SK-N-SH (cell line): ENCODE data around the gene CARD8. TPM values are rescaled to one million over a fixed set of nuclear protein-coding genes. Genes with fewer than 3 reads are reported as not detected.

Source experiments
- CTCF ChIA-PET: fragments of 300-600, 350-600 bp; formaldehyde crosslinking; extraction: SDS; loops from one replicate; lab custom pipeline; 2021; lab: Yijun Ruan, JAX
- POLR2A ChIA-PET: fragments of 350-600 bp; sonication (Branson Sonifier 250); formaldehyde crosslinking; extraction: SDS; loops from one replicate; lab custom pipeline; 2020; ENCODE audit warnings: antibody characterized with exemption, inconsistent platforms; lab: Yijun Ruan, JAX
- DNase-seq: peaks from one replicate; pipeline ENCODE4 v3.0.0; 2012
- H2AFZ ChIP-seq: fragments of 200-600 bp; sonication (generic); 2 replicates; pipeline ENCODE4 v1.8.1; 2016; ENCODE audit warnings: antibody characterized with exemption, mild to moderate bottlenecking, low read depth
- H3F3A ChIP-seq: fragments of 200-600 bp; sonication (generic); replicated peaks from 2 replicates; pipeline ENCODE3; 2016; ENCODE audit warnings: antibody characterized with exemption, mild to moderate bottlenecking; ENCODE audit not compliant: insufficient read depth
- H3K27ac ChIP-seq, 2 experiments: fragments of 200-500 bp in 1 of 2; fragments of 200-600 bp in 1 of 2; sonication (Bioruptor generic) in 1 of 2; sonication (generic), shearing (Covaris generic) in 1 of 2; 2 replicates each; pipeline versions ENCODE4 v1.5.1 to v1.6.1; 2014 to 2016; ENCODE audit warnings: low read depth in 2 of 2, inconsistent platforms in 1 of 2, low read length in 1 of 2, mild to moderate bottlenecking in 1 of 2, mixed read lengths in 1 of 2
- H3K27me3 ChIP-seq: fragments of 200-600 bp; sonication (generic), shearing (Covaris generic); 2 replicates; pipeline ENCODE4 v1.6.1; 2016; ENCODE audit warnings: mixed run types; ENCODE audit not compliant: insufficient read depth
- H3K36me3 ChIP-seq, 2 experiments: fragments of 200-500 bp in 1 of 2; fragments of 200-600 bp in 1 of 2; sonication (Bioruptor generic) in 1 of 2; sonication (generic) in 1 of 2; replicated peaks in 1 of 2; 2 replicates each; pipeline versions ENCODE3 to v1.5.1; 2014 to 2016; ENCODE audit warnings: low read length in 1 of 2, mild to moderate bottlenecking in 1 of 2; ENCODE audit not compliant: insufficient read depth in 2 of 2, control insufficient read depth in 1 of 2
- H3K4me1 ChIP-seq, 2 experiments: fragments of 200-500 bp in 1 of 2; fragments of 200-600 bp in 1 of 2; sonication (Bioruptor generic) in 1 of 2; sonication (generic), shearing (Covaris generic) in 1 of 2; 2 replicates each; pipeline versions ENCODE4 v1.5.1 to v1.6.1; 2014 to 2016; ENCODE audit warnings: low read depth in 1 of 2, low read length in 1 of 2, mixed run types in 1 of 2; ENCODE audit not compliant: insufficient read depth in 2 of 2, control insufficient read depth in 1 of 2
- H3K4me2 ChIP-seq: fragments of 200-600 bp; sonication (generic), shearing (Covaris generic); 2 replicates; pipeline ENCODE4 v1.6.1; 2017; ENCODE audit warnings: mixed run types
- H3K4me3 ChIP-seq, 2 experiments: fragments of 200-500 bp in 1 of 2; fragments of 200-600 bp in 1 of 2; sonication (Bioruptor generic) in 1 of 2; sonication (generic), shearing (Covaris generic) in 1 of 2; 2 replicates each; pipeline versions ENCODE4 v1.5.1 to v1.8.1; 2014 to 2016; ENCODE audit warnings: low read depth in 2 of 2, inconsistent platforms in 1 of 2, low read length in 1 of 2, mild to moderate bottlenecking in 1 of 2, mixed read lengths in 1 of 2, moderate library complexity in 1 of 2
- H3K79me2 ChIP-seq: fragments of 200-600 bp; sonication (generic); 2 replicates; pipeline ENCODE4 v1.8.1; 2017; ENCODE audit warnings: mild to moderate bottlenecking; ENCODE audit not compliant: insufficient read depth
- H3K9ac ChIP-seq: fragments of 200-600 bp; sonication (generic); 2 replicates; pipeline ENCODE4 v1.6.1; 2017; ENCODE audit warnings: mixed run types
- H3K9me2 ChIP-seq: fragments of 200-600 bp; sonication (generic); 2 replicates; pipeline ENCODE4 v1.6.1; 2017; ENCODE audit warnings: mixed run types
- H3K9me3 ChIP-seq: fragments of 200-600 bp; sonication (generic); 2 replicates; pipeline ENCODE4 v1.6.1; 2017; ENCODE audit warnings: mixed run types, mild to moderate bottlenecking, moderate library complexity
- H4K20me1 ChIP-seq: fragments of 200-600 bp; sonication (generic); 2 replicates; pipeline ENCODE4 v1.6.1; 2017; ENCODE audit warnings: mild to moderate bottlenecking, mixed run types; ENCODE audit not compliant: insufficient read depth
- CHD2 ChIP-seq: fragments of 150-350 bp; IDR thresholded peaks from 2 replicates; pipeline ENCODE4 v1.6.1; 2018; ENCODE audit warnings: low read length; ENCODE audit not compliant: partially characterized antibody
- EZH2phosphoT487 ChIP-seq: fragments of 200-600 bp; sonication (generic); IDR thresholded peaks from 2 replicates; pipeline ENCODE4 v1.6.1; 2017; ENCODE audit warnings: low read depth, mixed run types, mild to moderate bottlenecking, antibody characterized with exemption, moderate library complexity, borderline replicate concordance
- FOSL2 ChIP-seq: IDR thresholded peaks from 2 replicates; pipeline ENCODE4 v1.4.0; 2012; ENCODE audit warnings: low read depth, mild to moderate bottlenecking, moderate library complexity, borderline replicate concordance
- GABPA ChIP-seq: IDR thresholded peaks from 2 replicates; pipeline ENCODE4 v1.4.0; 2012; ENCODE audit warnings: low read depth, mild to moderate bottlenecking
- GATA2 ChIP-seq: sonication (generic); formaldehyde crosslinking; IDR thresholded peaks from 2 replicates; pipeline ENCODE4 v1.5.0; 2020; ENCODE audit warnings: mild to moderate bottlenecking, missing genetic modification reagents
- MAX ChIP-seq: IDR thresholded peaks from 2 replicates; pipeline ENCODE4 v1.4.0; 2012; ENCODE audit warnings: low read depth
- MEF2A ChIP-seq: IDR thresholded peaks from 2 replicates; pipeline ENCODE4 v1.4.0; 2012; ENCODE audit warnings: low read depth, borderline replicate concordance
- MXI1 ChIP-seq: IDR thresholded peaks from 2 replicates; pipeline ENCODE4 v1.6.1; 2012; ENCODE audit warnings: mild to moderate bottlenecking, low read depth, low read length, improper control_type of control experiment
- NRF1 ChIP-seq: IDR thresholded peaks from 2 replicates; pipeline ENCODE4 v1.6.1; 2012; ENCODE audit warnings: low read depth, mild to moderate bottlenecking, low read length
- POLR2AphosphoS5 ChIP-seq: IDR thresholded peaks from 2 replicates; pipeline ENCODE4 v1.6.1; 2012; ENCODE audit warnings: low read depth, low read length
- RAD21 ChIP-seq: IDR thresholded peaks from 2 replicates; pipeline ENCODE4 v1.6.1; 2012; ENCODE audit warnings: mild to moderate bottlenecking, low read length
- RCOR1 ChIP-seq: fragments of 150-350 bp; IDR thresholded peaks from 2 replicates; pipeline ENCODE4 v1.6.1; 2017; ENCODE audit warnings: antibody characterized with exemption, low read length
- RFX5 ChIP-seq: IDR thresholded peaks from 2 replicates; pipeline ENCODE4 v1.6.1; 2012; ENCODE audit warnings: mild to moderate bottlenecking, improper control_type of control experiment, low read length
- SIN3A ChIP-seq: IDR thresholded peaks from 2 replicates; pipeline ENCODE4 v1.6.1; 2012; ENCODE audit warnings: low read depth, mild to moderate bottlenecking, low read length, moderate library complexity, borderline replicate concordance
- SMC3 ChIP-seq: IDR thresholded peaks from 2 replicates; pipeline ENCODE4 v1.6.1; 2012; ENCODE audit warnings: low read depth, low read length, improper control_type of control experiment
- TAF1 ChIP-seq: IDR thresholded peaks from 2 replicates; pipeline ENCODE4 v1.6.1; 2012; ENCODE audit warnings: low read depth, mild to moderate bottlenecking, low read length, moderate library complexity, borderline replicate concordance
- TCF12 ChIP-seq: IDR thresholded peaks from 2 replicates; pipeline ENCODE4 v1.4.0; 2012
- TEAD4 ChIP-seq: IDR thresholded peaks from 2 replicates; pipeline ENCODE4 v1.4.0; 2012; ENCODE audit warnings: mild to moderate bottlenecking, borderline replicate concordance; ENCODE audit not compliant: insufficient read depth
- WGBS: methylation state at CpG from one replicate; pipeline ENCODE4 v1.1.6; 2017; ENCODE audit warnings: low lambda C conversion rate; 5-methylcytosine and 5-hydroxymethylcytosine counted together
- polyA plus RNA-seq, 3 experiments: library from polyadenylated mRNA; depleted of rRNA; stranded (reverse); fragments of >200 nt; gene quantifications; 2 replicates each; pipeline ENCODE4 v1.2.3, GENCODE V29; 2012

Gene CARD8
- polyA plus RNA-seq, 1 of the 3 experiments (the other 2 are of a cell fraction): 16.4 TPM

- Histone ChIP-seq H3K9me2 (no peaks in the 10 kb centered on the region), H3K79me2 (peaks cover 15% of the 10 kb centered on the region; the same call in 1 of the 2 replicates), H3K27ac (no peak overlapping the region), H3K9me3 (no peaks in the 10 kb centered on the region), H3K36me3 (peaks cover 0 to 5% of the 10 kb centered on the region in 2 experiments), H2AFZ (no peak overlapping the region), H3K9ac (no peak overlapping the region), H4K20me1 (no peaks in the 10 kb centered on the region), H3F3A (peaks cover 13% of the 10 kb centered on the region), H3K4me3 (no peak overlapping the region), H3K4me2 (no peak overlapping the region), H3K4me1 (peaks cover 0 to 2% of the 10 kb centered on the region in 2 experiments; a peak in 2 of 4 replicates), H3K27me3 (no peaks in the 10 kb centered on the region)
- CTCF ChIA-PET: interaction anchor here (0.7 kb wide), 1 partner anchor 59 kb away, joined by 3 read pairs; no protein-coding TSS in a partner anchor
- 92% methylated on average over 9 of the region's 9 CpGs for WGBS
- POLR2A ChIA-PET: no interaction called here
- no peak for TF ChIP-seq MAX
- no peak for TF ChIP-seq MXI1
- no peak for TF ChIP-seq SMC3
- TF ChIP-seq RAD21: no peak
- no peak for TF ChIP-seq EZH2phosphoT487
- TF ChIP-seq RCOR1: no peak
- DNase-seq: no peak
Measured at GRCh38 chr19:48206397-48207093, 49.2 kb downstream of the CARD8 start.

GRCh38 chr19:48203794-48204628, 51.7 kb downstream of the CARD8 start:
- peak overlapping the region; percentile 49 to 85 for H3K27ac ChIP-seq
- H3K27me3 ChIP-seq: no peaks in the 10 kb centered on the region
- peak overlapping the region; percentile 97 for H2AFZ ChIP-seq
- peaks cover 9% of the 10 kb centered on the region for H3F3A ChIP-seq
- no peaks in the 10 kb centered on the region for H3K9me3 ChIP-seq
- peaks cover 15% of the 10 kb centered on the region; the same call in 1 of the 2 replicates for H3K79me2 ChIP-seq
- H4K20me1 ChIP-seq: no peaks in the 10 kb centered on the region
- TF ChIP-seq EZH2phosphoT487 (no peak), GATA2 (CRISPR knock-in tag) (no peak), SIN3A (peak; percentile 29; the same call in 1 of the 2 replicates), CHD2 (peak; percentile 37), MAX (peak; percentile 73), TAF1 (peak; percentile 80), GABPA (no peak), RFX5 (peak; percentile 8; the same call in 1 of the 2 replicates), FOSL2 (no peak), TEAD4 (no peak), TCF12 (no peak; the same call in 1 of the 2 replicates), POLR2AphosphoS5 (peak; percentile 67; the same call in 1 of the 2 replicates), MEF2A (no peak), NRF1 (peak; percentile 97), MXI1 (peak; percentile 77; the same call in 1 of the 2 replicates)
- TF ChIP-seq, all 33 proteins: peak for 8
- H3K36me3 ChIP-seq: no peaks in the 10 kb centered on the region
- H3K9me2 ChIP-seq: no peaks in the 10 kb centered on the region
- POLR2A ChIA-PET: interaction anchor here (0.5 to 2.2 kb wide), 12 partner anchors 8 to 1277 kb away, joined by 3 to 11 read pairs (median 3); partner anchors contain the start of genes BCAT2, CARD8, PLA2G4C and SYNGR4
- peak overlapping the region; percentile 83 for H3K9ac ChIP-seq
- H3K4me3 ChIP-seq: peak overlapping the region; percentile 66 to 87
- WGBS: 1% methylated on average over 19 of the region's 34 CpGs
- peak; percentile 93 for DNase-seq
- CTCF ChIA-PET: interaction anchor here (0.9 to 3.5 kb wide), 7 partner anchors 10 to 62 kb away, joined by 3 to 16 read pairs (median 7); partner anchors contain the start of genes CARD8, LIG1 and ZSWIM9
- H3K4me2 ChIP-seq: peak overlapping the region; percentile 86
- H3K4me1 ChIP-seq: peaks cover 0 to 2% of the 10 kb centered on the region in 2 experiments; a peak in 2 of 4 replicates
